ENCODE measurements around the gene PRKCE. TPM values are rescaled to one million over a fixed set of nuclear protein-coding genes. Genes with fewer than 3 reads are reported as not detected.

Gene PRKCE
- total and polyA plus RNA-seq, 2 of the 8 experiments (the other 6 are each of a cell fraction or from before 2014, with no cell fraction given) = 0.54 to 2.1 TPM

DNA sequence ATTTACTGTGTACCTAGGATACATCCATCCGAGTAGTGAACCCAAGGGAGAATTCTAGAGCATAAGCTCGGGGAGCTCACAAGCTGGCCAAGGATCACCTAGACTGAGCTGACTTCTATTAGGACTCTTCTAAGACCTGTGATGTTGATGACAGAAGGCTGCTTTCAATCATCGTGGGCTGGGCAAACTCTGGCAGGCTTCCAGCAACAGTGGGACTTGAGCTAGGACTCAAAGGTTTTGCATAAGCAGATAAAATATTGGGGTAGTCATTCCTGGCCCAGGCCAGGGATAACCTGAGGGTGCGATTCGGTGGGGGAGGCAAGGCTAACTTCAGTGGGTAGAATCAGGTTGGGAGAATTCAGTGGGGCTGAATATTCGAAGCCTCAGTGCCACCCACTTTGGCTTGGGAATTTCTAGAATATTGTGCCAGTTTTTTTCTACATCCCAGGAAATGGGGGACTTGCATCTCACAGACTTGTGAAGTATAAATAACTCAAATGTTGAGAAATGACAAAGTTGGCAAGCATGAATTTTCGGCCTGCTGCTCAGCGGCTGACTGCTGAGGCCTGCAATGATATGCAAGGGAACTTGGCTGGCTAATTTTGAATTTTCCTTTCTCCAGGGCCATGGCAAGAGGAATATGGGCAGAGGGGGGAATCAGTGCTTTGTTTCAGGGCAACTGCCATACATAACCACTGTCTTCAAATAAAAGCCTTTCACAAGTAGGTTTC is 274.3 kb downstream of the PRKCE start:
- DNase-seq (ENCODE audit: low read depth in 1 of 2, low spot score in 2 of 2) (no peak), FAIRE-seq (no peak)
- no peak overlapping the region for H3K23ac ChIP-seq (ENCODE audit: insufficient read length)
- TF ChIP-seq CHD2 (IDR thresholded peaks at IDR 0.05; ENCODE audit: low read length) (no peak), SP1 (IDR thresholded peaks at IDR 0.05; ENCODE audit: low read depth, low read length) (no peak), BRCA1 (IDR thresholded peaks at IDR 0.05; ENCODE audit: low read depth, low read length) (no peak), GABPA (IDR thresholded peaks at IDR 0.05; ENCODE audit: borderline replicate concordance, insufficient read depth, low read length) (no peak), CHD1 (IDR thresholded peaks at IDR 0.05; ENCODE audit: low read depth, low read length) (no peak), TAF1 (IDR thresholded peaks at IDR 0.05; ENCODE audit: low read depth, low read length) (no peak)

More for the DNA sequence above, 274.3 kb downstream of the PRKCE start:
- Histone ChIP-seq H3K4ac (replicated peaks; ENCODE audit: insufficient read length, low read depth, low read length) (no peak overlapping the region), H3K79me2 (ENCODE audit: control insufficient read depth in 1 of 2, insufficient read depth in 2 of 2, low read length in 2 of 2) (no peaks in the 10 kb centered on the region), H2BK20ac (ENCODE audit: low read length) (no peak overlapping the region), H4K5ac (ENCODE audit: insufficient read length, low read depth, low read length) (no peak overlapping the region), H3K56ac (replicated peaks; ENCODE audit: insufficient read length, low read depth, low read length) (no peak overlapping the region), H2BK15ac (ENCODE audit: low read length) (no peak overlapping the region), H2BK12ac (ENCODE audit: low read depth, low read length) (no peak overlapping the region), H3K27ac (ENCODE audit: low read depth, low read length) (no peak overlapping the region), H3K4me1 (replicated peaks in 1 of 4; ENCODE audit: control insufficient read depth in 3 of 4, insufficient read depth in 4 of 4, low read length in 3 of 4) (no peaks in the 10 kb centered on the region; a peak in 1 of 7 replicates), H3K9ac (replicated peaks in 1 of 4; ENCODE audit: extremely low read depth in 1 of 4, low read depth in 3 of 4, low read length in 3 of 4) (no peak overlapping the region), H3K18ac (ENCODE audit: extremely low read depth, low read length) (no peak overlapping the region), H3K36me3 (ENCODE audit: control insufficient read depth in 2 of 4, insufficient read depth in 4 of 4, low read length in 3 of 4) (no peaks in the 10 kb centered on the region), H3K4me2 (ENCODE audit: insufficient read depth in 1 of 2, low read depth in 2 of 2, low read length in 2 of 2) (no peak overlapping the region), H4K91ac (replicated peaks; ENCODE audit: insufficient read length, low read length) (no peak overlapping the region), H2BK5ac (ENCODE audit: low read depth, low read length) (no peak overlapping the region), H3K79me1 (ENCODE audit: low read depth, low read length) (no peaks in the 10 kb centered on the region), H4K20me1 (replicated peaks in 1 of 2; ENCODE audit: control insufficient read depth in 1 of 2, insufficient read depth in 2 of 2, low read length in 2 of 2) (no peaks in the 10 kb centered on the region), H2AK5ac (ENCODE audit: low read depth, low read length) (no peak overlapping the region), H4K8ac (ENCODE audit: extremely low read depth, insufficient read depth, low read length) (no peak overlapping the region), H3K14ac (ENCODE audit: insufficient read length) (no peak overlapping the region), H2BK120ac (replicated peaks; ENCODE audit: low read depth, low read length) (no peak overlapping the region), H3K4me3 (ENCODE audit: extremely low read depth in 1 of 4, insufficient read depth in 2 of 4, low read depth in 3 of 4, low read length in 4 of 4) (no peak overlapping the region), H2AFZ (ENCODE audit: low read length) (no peak overlapping the region), H3K27me3 (replicated peaks in 1 of 4; ENCODE audit: control insufficient read depth in 3 of 4, extremely low read depth in 1 of 4, insufficient read depth in 3 of 4, low read length in 3 of 4) (no peaks in the 10 kb centered on the region), H3K9me3 (ENCODE audit: insufficient read depth in 2 of 2, low read depth in 1 of 2, low read length in 1 of 2) (no peaks in the 10 kb centered on the region), H3K23me2 (ENCODE audit: low read depth, low read length) (peaks cover 2% of the 10 kb centered on the region; the same call in 1 of the 2 replicates)
- WGBS, 2 experiments (ENCODE audit: extremely low coverage in 1 of 2, insufficient coverage in 1 of 2, insufficient read length in 1 of 2, insufficient replicate concordance in 2 of 2, low coverage in 1 of 2, low lambda C conversion rate in 2 of 2, missing lambda C conversion rate in 1 of 2) = 89% methylated on average over 8 of the region's 8 CpGs; no CpG with 5 or more reads in 1 of the 2 experiments
- CTCF ChIA-PET (ENCODE audit: partially characterized antibody) = interaction anchor here (0.5 to 1.4 kb wide), 4 partner anchors 10 to 38 kb away, joined by 3 to 4 read pairs (median 3); no protein-coding TSS in a partner anchor
- POLR2A ChIA-PET (ENCODE audit: partially characterized antibody) = no interaction called here
